Nasal cavity respiratory epithelium epithelial cell of viscerocranial mucosa (primary cell): ENCODE results near the gene SAP30. TPM values are rescaled to one million over a fixed set of nuclear protein-coding genes. Genes with fewer than 3 reads are reported as not detected.

Source experiments
- total RNA-seq: library from RNA; depleted of rRNA; stranded (reverse); fragments of >200 nt; gene quantifications from 2 replicates; pipeline ENCODE4 v1.2.3, GENCODE V29; 2014

The SAP30 gene
- 5.1 and 11.5 TPM in 2 replicates for total RNA-seq

DNA sequence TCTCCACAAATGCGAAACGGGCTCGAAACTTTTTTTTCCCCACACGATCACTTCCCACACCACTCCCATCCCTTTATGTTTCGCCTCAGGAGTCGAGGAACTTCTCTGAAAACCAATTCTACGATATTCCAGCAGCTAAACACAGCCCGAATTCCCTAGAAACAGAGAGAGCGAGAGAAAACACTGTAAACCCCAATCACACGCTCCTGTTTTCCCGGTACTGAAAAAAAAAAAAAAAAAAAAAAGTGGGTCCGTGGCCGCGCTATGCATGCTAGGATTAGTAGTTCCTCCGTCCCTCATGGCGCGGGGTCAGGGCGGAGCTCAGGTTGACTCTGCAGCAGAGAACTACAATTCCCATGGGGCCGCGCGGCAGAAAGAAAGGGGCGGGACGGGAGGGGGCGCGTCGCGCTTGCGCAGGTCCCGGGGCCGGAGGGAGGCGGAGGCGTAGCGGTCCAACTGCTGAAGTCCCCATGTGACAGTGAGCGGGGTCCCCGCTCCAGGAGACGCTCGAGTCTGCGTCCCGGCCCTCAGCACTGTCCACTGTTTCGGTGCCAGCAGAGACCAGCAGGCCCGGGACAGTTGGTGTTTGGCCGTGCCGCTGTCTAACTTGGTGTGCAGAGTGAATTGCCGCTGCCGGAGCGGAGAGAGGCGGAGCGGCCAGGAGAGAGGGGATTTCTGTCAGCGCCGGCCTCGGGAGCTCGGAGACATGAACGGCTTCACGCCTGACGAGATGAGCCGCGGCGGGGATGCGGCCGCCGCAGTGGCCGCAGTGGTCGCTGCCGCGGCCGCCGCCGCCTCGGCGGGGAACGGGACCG lies at the start of gene SAP30:
Gene SAP30 (plus strand): TSS at position 478 of the 815 bp plus-strand sequence. CDS start 229 bp downstream, at position 707.

DNA sequence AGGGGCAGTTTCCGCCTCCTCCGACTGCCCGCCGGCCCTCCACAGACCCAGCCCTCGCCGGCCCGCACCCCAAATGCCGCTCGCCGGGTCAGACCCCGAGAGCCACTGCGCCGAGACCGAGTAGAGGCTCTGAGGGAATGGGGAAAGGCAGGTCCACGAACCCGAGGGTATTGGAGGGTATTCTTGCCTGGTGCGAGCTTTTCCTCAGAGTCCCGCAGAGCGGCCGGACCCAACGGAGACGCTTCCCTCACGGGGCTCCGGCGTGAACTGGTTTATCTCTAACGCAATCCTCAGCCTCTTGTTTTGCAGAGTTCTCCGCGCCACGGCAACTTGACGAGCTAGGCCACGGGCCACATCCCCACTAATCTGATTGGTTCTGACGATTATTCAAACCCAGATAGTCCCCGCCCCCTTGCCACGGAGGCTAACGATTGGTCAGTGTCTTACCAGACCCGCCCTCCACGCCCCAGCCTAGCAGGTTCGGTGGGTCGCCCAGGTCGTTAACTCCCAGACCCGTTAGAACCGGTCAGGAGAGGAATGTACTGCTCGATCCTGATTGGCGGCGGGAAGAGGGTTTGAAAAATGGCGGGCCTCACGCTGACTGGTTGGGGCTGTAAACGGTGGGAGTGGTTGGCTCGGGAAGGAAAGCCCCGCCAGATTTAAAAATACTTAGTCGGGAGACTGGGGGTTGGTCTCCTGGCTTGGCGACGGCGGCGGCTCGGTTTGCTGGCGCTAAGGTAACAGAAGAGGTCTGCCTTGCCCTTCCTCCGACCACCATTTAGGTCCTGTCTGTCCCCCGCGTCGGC lies 36.5 kb upstream of the SAP30 start, which contains the start of gene HMGB2:
Gene HMGB2 (minus strand): TSS at position 274 of the 806 bp plus-strand sequence. CDS start 709 bp downstream, outside the sequence.

DNA sequence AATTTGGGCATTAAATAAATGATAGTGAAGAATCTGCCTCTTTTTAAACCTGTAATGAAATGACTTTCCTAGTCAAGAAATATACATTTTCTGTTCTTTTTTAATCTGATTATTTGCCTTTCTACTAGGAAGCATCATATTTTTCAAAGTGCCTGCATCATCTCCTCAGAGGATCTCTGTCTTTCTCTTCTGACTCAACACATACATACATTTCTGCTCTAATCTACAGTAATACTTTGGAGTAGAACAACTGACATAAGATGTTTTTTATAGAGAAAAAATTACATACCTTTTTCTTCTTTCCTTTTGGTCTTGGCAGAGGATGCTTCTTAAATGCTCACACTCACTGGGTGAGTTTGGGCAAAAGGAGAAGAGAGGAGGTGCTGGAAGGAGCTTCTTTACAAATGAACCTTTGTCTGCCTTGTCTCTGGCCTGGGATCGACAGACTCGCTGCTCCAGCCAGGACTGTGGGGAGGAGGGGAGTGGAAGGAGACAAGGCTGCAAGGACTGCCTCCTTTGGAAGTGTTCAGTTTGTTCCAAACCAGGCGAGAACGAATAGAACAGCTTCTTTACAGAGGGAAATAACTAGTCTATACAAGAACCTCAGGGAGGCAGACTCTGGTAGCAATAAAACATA lies 28.1 kb downstream of the SAP30 start, which contains the start of gene SCRG1:
Gene SCRG1 (minus strand): TSS at position 338 of the 637 bp plus-strand sequence. CDS start 7,702 bp downstream, outside the sequence.

Other genes with a start within 250 kb of the SAP30 start
- 46.1 and 107 TPM in 2 replicates for gene GALNT7, start 202.1 kb upstream of the SAP30 start, total RNA-seq
- 26.9 and 55.0 TPM in 2 replicates for gene HMGB2, start 36.6 kb upstream of the SAP30 start, total RNA-seq
- not detected in 2 replicates for gene SCRG1, start 28.2 kb downstream of the SAP30 start, total RNA-seq
- not detected in 2 replicates for gene HAND2, start 159.3 kb downstream of the SAP30 start, total RNA-seq